Subcutaneous adipose tissue (tissue), 4 donors: ENCODE results near the gene CKAP2L. TPM values are rescaled to one million over a fixed set of nuclear protein-coding genes. Genes with fewer than 3 reads are reported as not detected.

Experiments used
- total RNA-seq, 4 donors: library from RNA; depleted of rRNA; stranded (reverse); fragments of >200 nt; gene quantifications; one replicate each; pipeline ENCODE4 v1.1.0, GENCODE V29; 2016
- TF ChIP-seq, protein P1 (sequence below): fragments of 450-650 bp; IDR thresholded peaks from one replicate; pipeline ENCODE4 v1.5.1; 2016; ENCODE audit warnings: low read depth, mild to moderate bottlenecking, control low read depth, antibody characterized with exemption, moderate library complexity

CKAP2L gene
- total RNA-seq, 4 donors from 2014 or later = 0.19 to 3.1 (median 1.5) TPM; not detected in 1

DNA sequence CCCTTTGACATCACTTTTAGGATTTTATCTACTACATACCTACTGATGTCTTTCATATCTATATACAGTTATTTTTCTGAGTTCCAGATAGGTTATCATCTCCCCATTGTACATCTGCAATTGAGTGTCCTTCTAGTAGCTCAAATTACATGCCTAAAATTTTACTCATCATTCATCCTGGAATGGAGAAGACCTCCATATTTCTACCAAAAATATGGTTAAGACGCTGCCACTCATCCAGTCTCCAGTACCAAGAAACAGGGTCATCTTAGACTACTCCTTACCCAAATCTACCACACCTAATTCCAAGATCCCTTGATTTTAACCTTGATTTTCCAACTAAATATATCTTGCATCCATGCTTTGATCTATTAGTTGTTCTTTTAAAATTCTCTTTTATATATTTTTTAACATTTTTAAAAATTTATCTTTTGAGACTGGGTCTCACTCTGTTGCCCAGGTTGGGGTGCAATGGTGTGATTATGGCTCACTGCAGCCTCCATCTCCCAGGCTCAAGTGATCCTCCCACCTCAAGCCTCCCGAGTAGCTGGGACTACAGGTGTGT is 8.6 kb upstream of the CKAP2L start:
- TF ChIP-seq, protein P1, sequence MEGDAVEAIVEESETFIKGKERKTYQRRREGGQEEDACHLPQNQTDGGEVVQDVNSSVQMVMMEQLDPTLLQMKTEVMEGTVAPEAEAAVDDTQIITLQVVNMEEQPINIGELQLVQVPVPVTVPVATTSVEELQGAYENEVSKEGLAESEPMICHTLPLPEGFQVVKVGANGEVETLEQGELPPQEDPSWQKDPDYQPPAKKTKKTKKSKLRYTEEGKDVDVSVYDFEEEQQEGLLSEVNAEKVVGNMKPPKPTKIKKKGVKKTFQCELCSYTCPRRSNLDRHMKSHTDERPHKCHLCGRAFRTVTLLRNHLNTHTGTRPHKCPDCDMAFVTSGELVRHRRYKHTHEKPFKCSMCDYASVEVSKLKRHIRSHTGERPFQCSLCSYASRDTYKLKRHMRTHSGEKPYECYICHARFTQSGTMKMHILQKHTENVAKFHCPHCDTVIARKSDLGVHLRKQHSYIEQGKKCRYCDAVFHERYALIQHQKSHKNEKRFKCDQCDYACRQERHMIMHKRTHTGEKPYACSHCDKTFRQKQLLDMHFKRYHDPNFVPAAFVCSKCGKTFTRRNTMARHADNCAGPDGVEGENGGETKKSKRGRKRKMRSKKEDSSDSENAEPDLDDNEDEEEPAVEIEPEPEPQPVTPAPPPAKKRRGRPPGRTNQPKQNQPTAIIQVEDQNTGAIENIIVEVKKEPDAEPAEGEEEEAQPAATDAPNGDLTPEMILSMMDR = no peak

DNA sequence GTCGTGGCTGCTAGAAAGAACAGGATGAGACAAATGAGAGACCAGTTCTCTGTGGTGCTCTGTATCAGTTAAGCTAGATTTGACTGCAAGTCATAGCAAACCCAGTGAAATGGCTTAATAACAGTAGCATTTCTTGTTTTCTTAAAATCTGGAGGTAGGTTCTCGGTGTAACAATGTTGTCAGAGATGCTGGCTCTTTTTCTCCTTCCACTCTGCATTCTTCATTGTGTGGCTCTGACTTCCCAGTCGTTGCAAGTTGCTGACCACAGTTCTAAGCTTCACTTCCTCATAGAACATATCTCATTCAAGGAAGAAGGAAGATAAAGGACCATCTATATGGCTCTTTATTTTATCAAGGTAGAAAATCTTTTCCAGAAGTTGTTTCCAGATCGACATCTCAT is 7.9 kb upstream of the CKAP2L start:
- TF ChIP-seq, protein P1 = no peak

DNA sequence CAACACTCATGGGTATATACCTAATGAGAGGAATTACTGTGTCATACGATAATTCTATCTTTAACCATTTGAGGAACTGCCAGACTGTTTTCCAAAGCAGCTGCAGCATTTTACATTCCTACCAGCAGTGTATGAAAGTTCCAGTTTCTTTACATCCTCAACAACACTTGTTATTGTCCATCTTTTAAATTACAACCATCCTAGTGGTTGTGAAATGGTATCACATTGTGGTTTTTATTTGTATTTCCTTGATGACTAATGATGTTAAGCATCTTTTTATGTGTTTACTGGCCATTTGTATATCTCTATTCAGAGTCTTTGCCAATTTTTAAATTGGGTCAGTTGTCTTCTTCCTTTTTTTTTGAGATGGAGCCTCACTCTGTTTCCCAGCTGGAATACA is 4.0 kb upstream of the CKAP2L start:
- TF ChIP-seq, protein P1 = no peak

DNA sequence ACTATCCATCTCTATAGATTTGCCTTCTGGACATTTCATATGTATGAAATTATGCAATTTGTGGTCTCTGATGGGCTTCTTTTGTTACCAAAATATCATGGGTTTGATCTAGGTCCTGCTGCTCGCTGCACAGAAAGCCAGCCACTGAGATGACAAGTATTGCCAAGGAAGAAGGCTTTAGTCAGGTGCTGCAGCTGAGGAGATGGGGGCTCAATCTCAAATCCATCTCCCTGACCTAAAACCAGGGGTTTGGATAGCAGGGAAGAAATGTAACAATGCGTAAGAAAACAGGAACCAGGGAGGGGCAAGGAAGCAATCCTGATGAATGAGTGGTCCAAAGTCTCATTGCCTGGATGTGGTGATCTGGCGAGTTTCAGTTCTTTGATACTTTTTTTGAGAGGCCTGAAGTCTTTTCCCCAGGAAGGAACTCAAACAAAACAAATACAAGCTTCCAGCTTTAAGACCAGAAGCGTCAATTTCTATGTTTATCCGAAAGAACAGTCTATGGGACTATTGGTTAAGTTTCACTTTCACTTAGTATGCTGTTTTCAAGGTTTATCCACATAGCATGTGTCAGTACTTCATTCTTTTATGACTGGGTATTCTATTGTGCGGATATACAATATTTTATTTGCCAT is 3.4 kb upstream of the CKAP2L start:
- TF ChIP-seq, protein P1 = no peak

DNA sequence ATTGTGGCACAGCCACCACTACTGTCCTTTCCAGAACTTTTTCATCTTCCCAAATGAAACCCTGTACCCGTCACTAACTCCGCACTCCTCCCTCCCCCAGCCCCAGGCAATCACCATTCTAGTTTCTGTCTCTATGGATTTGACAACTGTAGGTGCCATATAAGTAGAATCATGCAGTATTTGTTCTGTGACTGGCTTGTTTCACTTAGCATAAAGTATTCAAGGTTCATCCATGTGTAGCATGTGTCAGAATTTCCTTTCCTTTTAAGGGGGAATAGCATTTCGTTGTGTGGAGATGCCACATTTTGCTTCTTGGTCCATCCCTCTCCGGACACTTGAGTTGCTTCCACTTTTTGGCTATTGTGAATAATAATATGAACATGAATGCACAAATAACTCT is 842 bp upstream of the CKAP2L start:
- TF ChIP-seq, protein P1 = no peak

DNA sequence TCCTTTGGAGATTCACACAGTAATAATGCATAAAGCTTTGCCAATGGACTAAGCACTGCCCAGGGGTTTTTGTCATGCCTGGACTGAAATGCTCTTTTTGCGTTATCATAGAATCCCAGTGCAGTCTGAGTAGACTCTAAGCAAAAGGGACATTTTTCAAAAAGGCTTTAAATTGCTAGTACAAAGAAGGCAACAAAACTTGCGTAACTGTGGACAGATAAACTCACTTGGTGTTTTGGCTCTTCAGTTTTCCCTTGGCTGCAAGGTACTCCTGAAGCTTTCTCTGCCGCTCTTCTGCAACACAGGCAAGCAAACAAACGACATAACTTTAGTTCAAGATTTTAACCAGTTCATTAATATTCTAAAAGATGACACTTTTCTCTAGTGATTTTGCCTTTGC is 2.1 kb downstream of the CKAP2L start:
- TF ChIP-seq, protein P1 = no peak

DNA sequence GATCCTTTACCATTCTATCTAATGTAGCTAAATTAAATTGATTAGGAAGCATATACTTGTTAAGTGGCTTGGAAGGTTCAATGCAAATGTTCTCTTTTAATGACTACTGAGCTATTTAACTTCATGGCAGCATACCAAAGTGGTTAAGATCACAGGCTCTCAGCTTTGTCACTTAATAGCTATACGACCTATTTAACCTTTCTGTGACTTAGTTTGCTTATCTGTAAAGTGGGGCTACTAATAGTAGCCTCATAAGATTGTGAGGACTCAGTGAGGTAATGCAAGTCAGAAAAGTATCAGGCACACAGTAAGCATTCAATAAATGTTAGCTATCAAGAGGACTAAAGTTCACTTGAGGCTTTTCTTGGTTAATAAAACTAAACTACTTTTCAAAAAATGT is 4.3 kb downstream of the CKAP2L start:
- TF ChIP-seq, protein P1 = no peak
